Cardiac muscle cell (in vitro differentiated cells and primary cell): ENCODE measurements around the gene CNTNAP2. TPM values are rescaled to one million over a fixed set of nuclear protein-coding genes. Genes with fewer than 3 reads are reported as not detected.

ENCODE experiments used
- DNase-seq, 2 donors: peaks; one replicate each; pipeline versions ENCODE4 v3.0.0 to v3.0.0-alpha.2; 2010 to 2017; ENCODE audit warnings: low read depth in 1 of 2, low spot score in 1 of 2
- H3K27ac ChIP-seq: fragments of 200-600 bp; sonication (generic); 2 replicates; pipeline ENCODE4 v1.5.1; 2016
- H3K27me3 ChIP-seq: fragments of 200-600 bp; sonication (generic); 2 replicates; pipeline ENCODE4 v1.6.0; 2016; ENCODE audit warnings: control low read depth
- H3K36me3 ChIP-seq: fragments of 200-600 bp; sonication (generic); 2 replicates; pipeline ENCODE4 v1.5.1; 2016; ENCODE audit warnings: control low read depth
- H3K4me1 ChIP-seq: fragments of 200-600 bp; sonication (generic); 2 replicates; pipeline ENCODE4 v1.8.1; 2017; ENCODE audit warnings: low read depth, mild to moderate bottlenecking, mixed run types
- H3K4me3 ChIP-seq: fragments of 200-600 bp; sonication (generic); 2 replicates; pipeline ENCODE4 v1.5.1; 2016; ENCODE audit warnings: mild to moderate bottlenecking
- H3K9me3 ChIP-seq: fragments of 200-600 bp; sonication (generic); 2 replicates; pipeline ENCODE4 v1.5.1; 2017; ENCODE audit warnings: low read depth, mild to moderate bottlenecking, control low read depth
- polyA plus RNA-seq: library from polyadenylated mRNA; unstranded; fragments of >200 nt; fragmentation: Nextera tagmentation; extraction: Ambion mirVana; gene quantifications from 2 replicates; pipeline ENCODE4 v1.2.1, GENCODE V29; 2016
- total RNA-seq: library from RNA; depleted of rRNA; stranded (reverse); fragments of >200 nt; gene quantifications from 2 replicates; pipeline ENCODE4 v1.2.3, GENCODE V29; 2016
- TF ChIP-seq, protein P1 (sequence below): IDR thresholded peaks from 2 replicates; pipeline ENCODE4 v1.5.1; 2012; ENCODE audit warnings: low read depth, mild to moderate bottlenecking, low read length

The CNTNAP2 gene
- 2.1 and 4.8 TPM in 2 replicates for total RNA-seq
- polyA plus RNA-seq, result 4.3 and 5.1 TPM in 2 replicates

DNA sequence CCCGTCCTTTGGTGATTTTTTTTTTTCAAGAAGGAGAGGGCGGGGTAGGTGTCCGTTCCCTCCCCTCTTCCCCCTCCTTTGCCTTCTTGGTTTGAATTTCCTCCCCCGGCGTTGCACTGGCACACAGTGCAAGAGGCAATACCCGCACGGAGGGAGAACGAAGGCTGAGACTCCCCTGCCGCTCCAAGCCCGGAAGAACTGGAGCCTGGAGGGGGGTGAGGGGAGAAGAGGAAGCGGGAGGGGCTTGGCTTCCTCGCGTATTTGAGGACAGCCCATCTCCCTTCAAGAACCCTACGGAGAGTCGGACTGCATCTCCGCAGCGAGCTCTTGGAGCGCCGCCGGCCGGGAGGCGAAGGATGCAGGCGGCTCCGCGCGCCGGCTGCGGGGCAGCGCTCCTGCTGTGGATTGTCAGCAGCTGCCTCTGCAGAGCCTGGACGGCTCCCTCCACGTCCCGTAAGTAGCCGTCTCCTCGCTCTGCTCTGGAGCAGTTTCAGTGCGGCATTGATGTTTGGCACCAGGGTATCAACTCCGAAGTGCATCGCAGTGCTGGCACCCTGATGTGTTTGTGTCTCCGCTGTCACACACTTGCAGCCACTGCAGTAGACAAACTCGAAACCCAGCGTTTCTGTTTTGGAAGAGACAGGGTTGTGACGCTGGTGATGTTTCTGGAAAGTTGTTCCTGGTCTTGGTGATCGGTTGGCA, at the start of gene CNTNAP2:
Gene CNTNAP2 (plus strand): TSS at position 281 of the 702 bp plus-strand sequence. CDS start 76 bp downstream, at position 357.
- TF ChIP-seq, protein P1, sequence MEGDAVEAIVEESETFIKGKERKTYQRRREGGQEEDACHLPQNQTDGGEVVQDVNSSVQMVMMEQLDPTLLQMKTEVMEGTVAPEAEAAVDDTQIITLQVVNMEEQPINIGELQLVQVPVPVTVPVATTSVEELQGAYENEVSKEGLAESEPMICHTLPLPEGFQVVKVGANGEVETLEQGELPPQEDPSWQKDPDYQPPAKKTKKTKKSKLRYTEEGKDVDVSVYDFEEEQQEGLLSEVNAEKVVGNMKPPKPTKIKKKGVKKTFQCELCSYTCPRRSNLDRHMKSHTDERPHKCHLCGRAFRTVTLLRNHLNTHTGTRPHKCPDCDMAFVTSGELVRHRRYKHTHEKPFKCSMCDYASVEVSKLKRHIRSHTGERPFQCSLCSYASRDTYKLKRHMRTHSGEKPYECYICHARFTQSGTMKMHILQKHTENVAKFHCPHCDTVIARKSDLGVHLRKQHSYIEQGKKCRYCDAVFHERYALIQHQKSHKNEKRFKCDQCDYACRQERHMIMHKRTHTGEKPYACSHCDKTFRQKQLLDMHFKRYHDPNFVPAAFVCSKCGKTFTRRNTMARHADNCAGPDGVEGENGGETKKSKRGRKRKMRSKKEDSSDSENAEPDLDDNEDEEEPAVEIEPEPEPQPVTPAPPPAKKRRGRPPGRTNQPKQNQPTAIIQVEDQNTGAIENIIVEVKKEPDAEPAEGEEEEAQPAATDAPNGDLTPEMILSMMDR, result peak; percentile 11
- DNase-seq, result peak; percentile 74 to 75
- H3K27ac ChIP-seq, result no peak within 1 kb of the TSS
- no peaks in the 10 kb centered on the region for H3K9me3 ChIP-seq
- H3K4me1 ChIP-seq, result peaks cover 3% of the 10 kb centered on the region
- no peaks in the 10 kb centered on the region for H3K36me3 ChIP-seq
- H3K27me3 ChIP-seq, result peaks cover 40% of the 10 kb centered on the region
- peak within 1 kb of the TSS; percentile 64 for H3K4me3 ChIP-seq

DNA sequence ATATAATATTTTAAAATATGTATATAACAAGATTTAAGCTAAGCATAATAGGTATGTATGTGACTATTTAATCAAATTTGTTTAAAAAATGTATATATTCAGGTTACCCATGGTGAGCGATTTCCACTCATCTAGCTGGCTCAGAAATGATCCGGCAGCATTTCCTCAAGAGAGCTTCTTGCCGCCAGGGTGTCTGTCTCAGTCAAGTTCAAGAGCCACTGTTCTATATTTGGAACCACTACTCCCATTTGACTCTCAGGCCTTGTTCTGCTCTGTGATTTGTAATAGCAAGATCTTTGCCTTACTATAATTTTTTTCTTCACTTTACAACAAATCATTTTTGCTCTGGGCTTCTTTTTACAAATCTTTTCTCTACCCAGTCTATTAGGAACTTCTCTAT, 48.7 kb upstream of the CNTNAP2 start:
- Histone ChIP-seq H3K36me3 (no peaks in the 10 kb centered on the region), H3K9me3 (no peaks in the 10 kb centered on the region), H3K27ac (no peak overlapping the region), H3K4me1 (peaks cover 15% of the 10 kb centered on the region), H3K27me3 (no peaks in the 10 kb centered on the region), H3K4me3 (no peak overlapping the region)
- TF ChIP-seq, protein P1, result no peak
- DNase-seq, result peak in 1 of 2 donors; percentile 77

DNA sequence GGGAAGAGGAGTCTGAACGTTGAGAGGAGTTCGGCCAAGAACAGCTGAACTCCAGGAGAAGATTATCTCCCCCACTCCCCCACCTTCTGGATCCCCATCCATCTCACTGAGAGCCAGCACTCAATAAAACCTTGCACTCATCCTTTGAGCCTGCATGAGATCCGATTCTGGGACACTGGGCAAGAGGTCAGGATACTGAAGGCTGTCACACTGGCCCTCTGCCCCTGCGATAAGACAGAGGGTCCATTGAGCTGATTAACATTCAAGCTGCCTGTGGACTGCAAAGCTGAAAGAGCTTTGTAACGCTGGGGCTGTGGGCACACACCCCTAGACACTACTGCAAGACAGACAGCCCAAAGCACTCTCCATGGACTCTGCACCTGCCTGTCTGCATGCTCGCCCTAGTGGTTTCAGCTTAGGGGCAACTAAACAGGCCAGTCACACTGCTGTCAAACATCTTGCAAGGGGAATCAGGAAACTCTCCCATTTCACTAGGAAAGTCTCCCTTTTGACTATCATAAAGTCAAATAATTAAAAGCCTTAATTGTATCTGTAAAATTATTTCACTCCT, 42.3 kb upstream of the CNTNAP2 start:
- H3K27ac ChIP-seq, result no peak overlapping the region
- DNase-seq, result peak in 1 of 2 donors; percentile 4
- H3K27me3 ChIP-seq, result no peaks in the 10 kb centered on the region
- H3K9me3 ChIP-seq, result no peaks in the 10 kb centered on the region
- TF ChIP-seq, protein P1, result no peak
- H3K4me3 ChIP-seq, result no peak overlapping the region
- no peaks in the 10 kb centered on the region for H3K4me1 ChIP-seq
- no peaks in the 10 kb centered on the region for H3K36me3 ChIP-seq

DNA sequence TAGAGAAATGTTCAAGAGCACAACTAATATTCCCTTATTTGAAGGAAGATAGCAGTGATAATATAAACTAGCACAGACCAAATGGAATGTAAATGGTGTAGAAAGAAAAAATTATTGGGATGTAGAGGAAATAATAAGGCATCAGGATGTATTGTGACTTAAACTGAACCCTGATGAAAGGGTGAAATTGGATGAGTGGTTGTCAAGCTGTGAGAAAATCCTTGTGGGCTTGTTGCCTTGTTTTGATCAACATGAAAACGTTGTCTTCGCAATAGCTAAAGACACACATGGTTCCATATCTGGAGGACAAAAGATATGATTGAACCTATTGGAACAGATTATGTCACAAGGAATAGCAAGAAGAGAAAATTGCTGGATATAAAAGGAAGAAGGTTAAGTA, 40.3 kb upstream of the CNTNAP2 start:
- Histone ChIP-seq H3K4me3 (no peak overlapping the region), H3K4me1 (no peaks in the 10 kb centered on the region), H3K36me3 (no peaks in the 10 kb centered on the region), H3K9me3 (no peaks in the 10 kb centered on the region), H3K27me3 (no peaks in the 10 kb centered on the region), H3K27ac (no peak overlapping the region)
- no peak for DNase-seq
- TF ChIP-seq, protein P1, result no peak

DNA sequence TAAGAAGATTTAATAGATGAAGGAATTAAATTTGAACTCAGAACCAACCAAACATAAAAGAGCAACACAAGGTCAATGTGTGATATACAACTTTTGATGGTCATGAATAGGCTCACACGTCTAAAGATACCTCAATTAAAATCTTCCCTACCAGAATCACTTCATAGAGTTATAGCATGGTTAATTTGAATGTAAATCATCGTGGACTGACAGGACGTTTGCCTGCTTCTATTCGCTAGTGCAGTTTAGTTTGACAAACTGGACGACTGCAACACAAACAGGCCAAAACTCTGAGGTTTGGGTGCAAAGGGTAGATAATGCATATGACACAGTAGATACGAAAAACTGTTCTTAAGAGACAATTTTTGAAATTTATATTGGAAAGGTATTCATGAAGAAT, 32.5 kb upstream of the CNTNAP2 start:
- DNase-seq, result no peak
- Histone ChIP-seq H3K36me3 (no peaks in the 10 kb centered on the region), H3K9me3 (no peaks in the 10 kb centered on the region), H3K27ac (no peak overlapping the region), H3K4me1 (no peaks in the 10 kb centered on the region), H3K4me3 (no peak overlapping the region), H3K27me3 (no peaks in the 10 kb centered on the region)
- TF ChIP-seq, protein P1, result no peak
